ENCODE measurements around the gene LHX1. TPM values are rescaled to one million over a fixed set of nuclear protein-coding genes. Genes with fewer than 3 reads are reported as not detected.
A peak's percentile ranks its signal among the peaks of the same experiment; 100 is the strongest.

Gene LHX1
- total and polyA plus RNA-seq, 2 of the 8 experiments (the other 6 are each of a cell fraction or from before 2014, with no cell fraction given) = 0.26 to 0.93 TPM

GRCh38 chr17:36945140-36945539, 7.9 kb downstream of the LHX1 start:
- POLR2A ChIA-PET (ENCODE audit: partially characterized antibody) = interaction anchor here (1.4 to 5.9 kb wide), 2 partner anchors 7 to 12 kb away, joined by 6 to 45 read pairs; partner anchors contain the start of gene LHX1

More at GRCh38 chr17:36945140-36945539, 7.9 kb downstream of the LHX1 start:
- no peak overlapping the region for H3K9ac ChIP-seq (replicated peaks in 1 of 4; ENCODE audit: extremely low read depth in 1 of 4, low read depth in 3 of 4, low read length in 3 of 4)
- H3K4me2 ChIP-seq (ENCODE audit: insufficient read depth in 1 of 2, low read depth in 2 of 2, low read length in 2 of 2) = no peak overlapping the region; a peak in 1 of 4 replicates
- H3K23me2 ChIP-seq (ENCODE audit: low read depth, low read length) = peaks cover 16% of the 10 kb centered on the region
- H2BK120ac ChIP-seq (replicated peaks; ENCODE audit: low read depth, low read length) = no peak overlapping the region
- H3K27me3 ChIP-seq (replicated peaks in 1 of 4; ENCODE audit: control insufficient read depth in 3 of 4, extremely low read depth in 1 of 4, insufficient read depth in 3 of 4, low read length in 3 of 4) = peaks cover 74 to 86% (median 80%) of the 10 kb centered on the region in 4 experiments
- no peak overlapping the region; a peak in 1 of 8 replicates for H3K4me3 ChIP-seq (ENCODE audit: extremely low read depth in 1 of 4, insufficient read depth in 2 of 4, low read depth in 3 of 4, low read length in 4 of 4)
- TF ChIP-seq CBX8 (IDR thresholded peaks at IDR 0.05; ENCODE audit: borderline replicate concordance, low read depth, low read length) (0 out of 2 replicates have a peak, but pooled peaks have one; percentile 49), GTF2F1 (IDR thresholded peaks at IDR 0.05; ENCODE audit: borderline replicate concordance, low read depth, low read length) (no peak)
- peaks cover 10 to 23% of the 10 kb centered on the region in 2 experiments for H4K20me1 ChIP-seq (replicated peaks in 1 of 2; ENCODE audit: control insufficient read depth in 1 of 2, insufficient read depth in 2 of 2, low read length in 2 of 2)
- no peak overlapping the region for H2BK15ac ChIP-seq (ENCODE audit: low read length)
- H2BK5ac ChIP-seq (ENCODE audit: low read depth, low read length) = no peak overlapping the region
- no peak overlapping the region for H2BK20ac ChIP-seq (ENCODE audit: low read length)
- H3K18ac ChIP-seq (ENCODE audit: extremely low read depth, low read length) = no peak overlapping the region
- no peak overlapping the region for H3K27ac ChIP-seq (ENCODE audit: low read depth, low read length)
- no peaks in the 10 kb centered on the region; a peak in 1 of 4 replicates for H3K9me3 ChIP-seq (ENCODE audit: insufficient read depth in 2 of 2, low read depth in 1 of 2, low read length in 1 of 2)
- peaks cover 8 to 45% (median 37%) of the 10 kb centered on the region in 4 experiments for H3K4me1 ChIP-seq (replicated peaks in 1 of 4; ENCODE audit: control insufficient read depth in 3 of 4, insufficient read depth in 4 of 4, low read length in 3 of 4)
- DNase-seq (ENCODE audit: low read depth in 1 of 2, low spot score in 2 of 2) (no peak), FAIRE-seq (no peak)
- no peak overlapping the region for H2AK5ac ChIP-seq (ENCODE audit: low read depth, low read length)
- no peak overlapping the region for H3K56ac ChIP-seq (replicated peaks; ENCODE audit: insufficient read length, low read depth, low read length)
- CTCF ChIA-PET (ENCODE audit: partially characterized antibody) = interaction anchor here (1.2 to 2.1 kb wide), 3 partner anchors 12 to 176 kb away, joined by 4 to 9 read pairs (median 6); no protein-coding TSS in a partner anchor
- no peak overlapping the region for H2AFZ ChIP-seq (ENCODE audit: low read length)
- no peak overlapping the region for H4K8ac ChIP-seq (ENCODE audit: extremely low read depth, insufficient read depth, low read length)
- H2BK12ac ChIP-seq (ENCODE audit: low read depth, low read length) = no peak overlapping the region
- no peak overlapping the region for H4K91ac ChIP-seq (replicated peaks; ENCODE audit: insufficient read length, low read length)
- no peaks in the 10 kb centered on the region; the same call in 1 of the 2 replicates for H3K79me1 ChIP-seq (ENCODE audit: low read depth, low read length)
- peaks cover 0 to 10% of the 10 kb centered on the region in 2 experiments; a peak in 2 of 4 replicates for H3K79me2 ChIP-seq (ENCODE audit: control insufficient read depth in 1 of 2, insufficient read depth in 2 of 2, low read length in 2 of 2)
- H3K4ac ChIP-seq (replicated peaks; ENCODE audit: insufficient read length, low read depth, low read length) = no peak overlapping the region
- peaks cover 0 to 13% (median 0%) of the 10 kb centered on the region in 4 experiments; a peak in 1 of 8 replicates for H3K36me3 ChIP-seq (ENCODE audit: control insufficient read depth in 2 of 4, insufficient read depth in 4 of 4, low read length in 3 of 4)
- H4K5ac ChIP-seq (ENCODE audit: insufficient read length, low read depth, low read length) = no peak overlapping the region
- H3K14ac ChIP-seq (ENCODE audit: insufficient read length) = no peak overlapping the region
- H3K23ac ChIP-seq (ENCODE audit: insufficient read length) = no peak overlapping the region
- 39% methylated on average over 1 of the region's 1 CpG; no CpG with 5 or more reads in 1 of the 2 experiments for WGBS, 2 experiments (ENCODE audit: extremely low coverage in 1 of 2, insufficient coverage in 1 of 2, insufficient read length in 1 of 2, insufficient replicate concordance in 2 of 2, low coverage in 1 of 2, low lambda C conversion rate in 2 of 2, missing lambda C conversion rate in 1 of 2)

Data from H1 (cell line).